CD4-positive, alpha-beta T cell treated with Interleukin-2 at 100 ng/mL for 4 hours (primary cell): ENCODE results near the gene RPL41.

Experiments
- DNase-seq: peaks from one replicate; pipeline ENCODE4 v3.0.0-alpha.2; 2020; ENCODE audit warnings: low spot score

The RPL41 gene

DNA sequence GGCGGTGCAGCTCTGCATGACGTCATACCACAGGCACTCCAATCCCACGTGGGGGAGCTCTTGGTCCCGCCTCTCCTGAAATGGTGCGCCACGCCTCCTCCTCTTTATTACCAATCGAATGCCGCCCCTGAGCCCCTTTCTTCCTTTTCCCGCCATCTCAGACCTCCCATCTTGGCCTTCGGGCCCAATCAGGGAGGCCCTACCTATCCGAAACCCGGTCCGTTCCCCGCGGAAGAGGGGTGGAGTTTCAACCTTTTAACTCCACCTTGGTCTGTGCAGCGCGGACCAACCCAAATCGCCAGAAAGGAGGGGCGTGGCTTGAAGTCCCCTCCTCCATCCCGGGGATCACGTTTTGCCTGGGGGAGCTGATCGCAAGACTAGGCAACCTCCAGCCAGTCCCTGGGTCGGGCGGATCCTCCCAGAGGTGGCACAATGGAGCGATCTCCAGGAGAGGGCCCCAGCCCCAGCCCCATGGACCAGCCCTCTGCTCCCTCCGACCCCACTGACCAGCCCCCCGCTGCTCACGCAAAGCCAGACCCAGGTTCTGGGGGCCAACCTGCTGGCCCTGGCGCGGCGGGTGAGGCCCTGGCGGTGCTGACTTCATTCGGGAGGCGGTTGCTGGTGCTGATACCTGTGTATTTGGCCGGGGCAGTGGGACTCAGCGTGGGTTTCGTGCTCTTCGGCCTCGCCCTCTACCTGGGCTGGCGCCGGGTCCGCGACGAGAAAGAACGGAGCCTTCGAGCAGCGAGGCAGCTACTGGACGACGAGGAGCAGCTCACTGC, 11.6 kb downstream of the RPL41 start, which contains the start of gene ESYT1:
Gene ESYT1, plus strand, starts transcription at position 380 of the 782 bp plus-strand sequence. Its CDS starts 53 bp downstream, at position 433.
- DNase-seq: peak; percentile 99

DNA sequence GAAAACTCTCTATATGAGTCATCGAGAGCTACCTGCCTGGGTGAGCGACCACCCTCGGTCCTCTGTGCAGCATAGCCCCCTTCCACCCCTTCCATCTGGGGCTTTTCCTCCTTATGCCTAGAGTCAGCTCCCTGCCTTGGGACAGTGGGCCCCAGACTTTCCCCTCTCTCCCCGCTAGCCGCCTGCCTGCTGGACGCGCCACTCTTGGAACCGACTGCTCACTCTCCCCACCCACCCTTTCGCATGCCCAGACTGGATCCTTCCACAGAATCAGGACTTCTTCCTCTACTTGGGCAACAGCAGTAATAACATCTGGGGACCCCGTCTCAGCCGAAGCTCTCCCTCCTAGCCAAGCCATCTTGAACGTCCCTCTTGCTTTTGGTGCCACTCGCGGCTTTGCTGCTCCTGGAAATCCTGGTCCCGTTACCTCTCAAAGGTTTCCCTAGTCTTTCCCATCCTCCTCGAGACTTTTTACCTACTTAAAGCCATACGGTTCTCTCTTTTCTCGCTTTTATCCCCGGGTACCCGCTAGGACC, 12.3 kb downstream of the RPL41 start:
- DNase-seq: no peak

DNA sequence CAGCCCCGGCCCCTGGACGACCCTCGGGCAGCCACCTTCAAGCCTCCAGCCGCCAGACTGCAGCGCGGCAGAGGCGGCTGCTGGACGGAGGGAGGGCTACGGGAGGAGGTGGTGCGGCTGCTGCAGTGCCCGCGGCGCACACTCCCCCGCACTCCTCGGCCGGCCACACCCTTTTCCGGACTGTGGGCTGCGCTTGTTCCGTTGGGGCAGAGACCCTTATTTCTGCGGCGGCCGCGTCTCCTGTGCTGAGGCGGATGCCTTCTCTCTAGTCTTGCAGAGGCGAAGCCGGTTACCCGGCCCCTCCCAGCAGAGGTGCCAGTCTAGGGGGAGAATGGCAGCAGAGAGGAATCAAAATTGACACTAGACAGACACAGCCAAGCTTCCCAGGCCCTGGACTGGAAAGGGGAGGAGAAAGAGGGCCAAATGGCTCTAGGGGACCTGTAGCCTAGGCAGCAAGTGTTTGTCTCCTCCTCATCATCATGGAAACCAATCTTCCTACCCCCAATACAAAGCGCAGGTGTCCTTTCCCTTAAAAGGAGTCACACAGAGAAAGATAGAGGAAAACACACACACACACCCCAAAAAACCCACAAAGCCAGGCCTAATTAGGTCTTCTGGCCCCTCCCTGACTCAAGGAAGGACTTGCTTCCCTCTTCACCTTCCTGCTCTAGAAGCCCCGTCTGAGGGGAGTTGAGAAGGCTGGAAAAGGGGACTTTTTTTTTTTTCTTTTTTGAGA, 12.9 kb downstream of the RPL41 start:
- peak; percentile 83 for DNase-seq

DNA sequence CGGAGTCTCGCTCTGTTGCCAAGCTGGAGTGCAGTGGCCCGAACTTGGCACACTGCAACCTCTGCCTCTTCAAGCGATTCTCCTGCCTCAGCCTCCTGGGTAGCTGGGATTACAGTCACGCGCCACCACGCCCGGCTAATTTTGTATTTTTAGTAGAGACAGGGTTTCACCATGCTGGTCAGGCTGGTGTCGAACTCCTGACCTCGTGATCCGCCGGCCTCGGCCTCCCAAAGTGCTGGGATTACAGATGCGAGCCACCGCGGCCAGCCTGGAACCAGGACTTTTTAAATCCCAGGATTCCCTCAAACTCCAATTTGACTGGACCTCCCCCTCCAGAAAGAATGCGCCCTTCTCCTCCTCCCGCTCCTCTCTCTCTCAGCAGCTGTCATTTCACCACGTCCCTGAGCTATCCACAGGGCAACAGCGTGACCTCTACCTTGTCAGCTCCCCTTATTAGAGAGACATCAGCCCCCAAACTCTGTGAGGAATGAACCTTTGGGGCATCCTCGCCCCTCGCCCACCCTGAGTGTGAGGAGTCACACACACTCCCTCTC, 13.6 kb downstream of the RPL41 start:
- DNase-seq: no peak

DNA sequence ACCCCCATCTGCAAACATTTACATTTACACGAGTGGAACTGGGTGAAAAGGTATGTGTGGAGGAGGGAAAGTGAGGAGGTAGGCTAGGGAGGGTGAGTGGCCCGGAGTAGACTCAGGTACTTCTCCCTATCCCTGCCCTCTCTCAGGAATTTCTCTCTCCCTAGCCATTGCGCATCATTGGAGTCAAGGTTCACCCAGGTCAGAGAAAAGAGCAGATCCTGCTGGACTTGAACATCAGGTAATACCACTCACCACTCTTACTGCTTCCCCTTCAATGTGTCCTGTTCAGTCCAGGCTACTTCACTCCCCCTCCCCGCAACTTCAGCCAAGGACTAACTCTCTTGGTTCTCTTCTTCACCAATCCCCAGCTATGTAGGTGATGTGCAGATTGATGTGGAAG, 14.4 kb downstream of the RPL41 start:
- no peak for DNase-seq

DNA sequence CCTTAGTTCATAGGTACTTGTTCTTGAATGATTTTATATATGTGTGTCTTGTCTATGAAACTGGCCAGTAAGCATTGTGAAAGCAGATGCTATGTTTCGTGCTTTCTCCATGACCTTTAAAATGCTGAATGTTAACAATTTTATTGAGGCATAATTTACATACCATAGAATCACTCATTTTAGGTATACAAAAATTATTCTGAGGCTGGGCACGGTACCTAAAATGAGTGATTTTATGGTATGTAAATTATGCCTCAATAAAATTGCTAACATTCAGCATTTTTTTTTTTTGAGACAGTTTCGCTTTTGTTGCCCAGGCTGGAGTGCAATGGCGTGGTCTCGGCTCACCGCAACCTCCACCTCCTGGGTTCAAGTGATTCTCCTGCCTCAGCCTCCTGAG, 18.5 kb downstream of the RPL41 start:
- no peak for DNase-seq

DNA sequence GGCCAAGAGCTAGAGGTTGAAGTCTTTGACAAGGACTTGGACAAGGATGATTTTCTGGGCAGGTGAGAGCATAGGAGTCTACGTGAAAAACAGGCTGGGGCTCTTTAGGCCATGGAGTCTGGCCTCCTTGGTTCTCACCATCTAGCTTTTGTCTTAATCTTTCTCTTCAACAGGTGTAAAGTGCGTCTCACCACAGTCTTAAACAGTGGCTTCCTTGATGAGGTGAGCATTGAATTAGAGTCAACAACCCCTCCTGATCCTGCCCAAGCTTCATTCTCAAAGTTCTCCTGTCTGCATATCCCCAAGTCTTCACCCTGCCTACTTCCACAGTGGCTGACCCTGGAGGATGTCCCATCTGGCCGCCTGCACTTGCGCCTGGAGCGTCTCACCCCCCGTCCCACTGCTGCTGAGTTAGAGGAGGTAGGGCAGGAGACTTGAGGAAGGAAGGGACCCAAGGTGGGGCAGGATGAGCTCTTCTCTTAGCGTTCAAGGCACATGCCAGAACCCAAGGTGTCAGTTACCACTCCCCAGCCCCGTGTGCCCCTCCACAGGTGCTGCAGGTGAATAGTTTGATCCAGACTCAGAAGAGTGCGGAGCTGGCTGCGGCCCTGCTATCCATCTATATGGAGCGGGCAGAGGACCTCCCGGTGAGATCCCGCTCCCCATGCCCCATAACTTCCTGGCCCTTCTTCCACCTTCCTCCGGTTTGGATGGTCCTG, 21.6 kb downstream of the RPL41 start:
- DNase-seq: no peak

DNA sequence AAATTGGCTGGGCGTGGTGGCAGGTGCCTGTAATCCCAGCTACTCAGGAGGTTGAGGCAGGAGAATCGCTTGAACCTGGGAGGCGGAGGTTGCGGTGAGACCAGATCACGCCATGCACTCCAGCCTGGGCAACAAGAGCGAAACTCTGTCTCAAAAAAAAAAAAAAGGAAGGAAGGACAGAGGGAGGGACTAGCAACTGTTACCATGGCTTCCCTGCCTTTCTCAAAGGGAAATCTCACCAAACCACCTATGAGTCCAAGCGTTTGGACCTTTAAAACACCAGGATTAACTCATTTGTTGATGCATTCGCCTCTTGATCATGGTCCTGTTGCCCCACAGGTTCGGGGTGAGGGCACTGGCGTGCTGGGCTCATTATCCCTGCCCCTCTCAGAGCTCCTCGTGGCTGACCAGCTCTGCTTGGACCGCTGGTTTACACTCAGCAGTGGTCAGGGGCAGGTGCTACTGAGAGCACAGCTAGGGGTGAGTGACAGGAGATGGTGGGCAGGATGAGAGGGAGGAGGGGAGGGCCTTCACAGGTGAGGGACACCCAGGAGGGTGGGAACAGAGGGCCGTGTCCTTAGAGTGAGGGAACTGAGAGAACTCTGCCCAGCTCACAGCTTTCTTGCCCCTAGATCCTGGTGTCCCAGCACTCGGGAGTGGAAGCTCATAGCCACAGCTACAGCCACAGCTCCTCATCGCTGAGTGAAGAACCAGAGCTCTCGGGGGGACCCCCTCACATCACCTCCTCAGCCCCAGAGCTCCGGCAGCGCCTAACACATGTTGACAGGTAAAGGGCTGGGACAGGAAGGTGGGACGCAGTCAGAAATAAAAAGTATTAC, 25.7 kb downstream of the RPL41 start:
- no peak for DNase-seq

DNA sequence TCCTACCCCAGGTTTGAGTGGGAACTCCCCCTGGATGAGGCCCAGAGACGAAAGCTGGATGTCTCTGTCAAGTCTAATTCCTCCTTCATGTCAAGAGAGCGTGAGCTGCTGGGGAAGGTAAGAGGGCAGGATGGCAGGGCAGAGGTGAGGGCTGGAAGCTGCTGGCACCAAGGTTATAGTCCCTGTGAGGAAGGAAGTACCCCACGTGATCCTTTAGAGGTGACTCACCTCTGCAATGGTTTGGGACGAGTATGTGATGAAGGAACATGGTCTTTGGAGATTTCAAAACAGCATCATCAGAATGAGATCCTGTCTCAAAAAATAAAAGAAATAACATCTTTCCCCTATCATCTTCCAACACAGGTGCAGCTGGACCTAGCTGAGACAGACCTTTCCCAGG, 26.8 kb downstream of the RPL41 start:
- peak; percentile 45 for DNase-seq

DNA sequence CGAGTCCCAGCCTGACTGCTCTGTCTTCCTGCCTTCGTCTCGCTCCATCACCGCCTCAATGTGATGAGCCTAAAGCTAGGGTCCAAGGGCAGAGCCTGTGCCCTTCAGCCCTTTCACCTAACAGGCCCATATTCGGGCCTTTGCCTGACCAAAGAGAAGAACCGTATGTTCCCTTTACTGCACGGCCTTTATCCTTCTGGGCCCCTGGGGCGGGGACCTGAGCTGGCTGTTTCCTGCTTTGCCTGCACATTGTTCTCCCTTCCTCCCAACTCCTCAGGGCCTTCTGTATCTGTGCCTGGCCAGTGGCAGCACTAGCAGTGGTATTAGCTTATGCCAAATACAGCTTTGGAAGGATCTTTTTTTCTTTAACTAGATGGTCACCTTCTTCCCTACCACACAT, 27.4 kb downstream of the RPL41 start:
- DNase-seq: no peak

DNA sequence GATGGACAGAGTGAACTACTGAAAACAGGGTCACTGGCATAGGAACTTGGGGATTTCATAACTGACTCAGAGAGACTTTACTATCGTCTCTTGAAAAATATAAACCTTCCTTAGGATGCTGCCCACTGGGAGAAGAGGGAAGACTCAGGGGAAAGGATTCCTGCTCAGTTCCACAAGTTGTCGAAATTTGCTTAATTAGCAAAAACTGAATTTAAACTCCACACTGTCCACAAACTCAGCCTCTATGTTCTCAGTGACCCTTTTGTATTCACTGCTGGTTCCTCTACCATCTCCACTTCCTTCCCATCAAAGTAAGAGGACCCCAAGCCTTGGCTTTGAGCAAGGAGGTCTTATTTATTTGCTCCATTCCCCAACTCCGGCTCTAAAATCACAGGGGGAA, 28.8 kb downstream of the RPL41 start:
- DNase-seq: no peak

DNA sequence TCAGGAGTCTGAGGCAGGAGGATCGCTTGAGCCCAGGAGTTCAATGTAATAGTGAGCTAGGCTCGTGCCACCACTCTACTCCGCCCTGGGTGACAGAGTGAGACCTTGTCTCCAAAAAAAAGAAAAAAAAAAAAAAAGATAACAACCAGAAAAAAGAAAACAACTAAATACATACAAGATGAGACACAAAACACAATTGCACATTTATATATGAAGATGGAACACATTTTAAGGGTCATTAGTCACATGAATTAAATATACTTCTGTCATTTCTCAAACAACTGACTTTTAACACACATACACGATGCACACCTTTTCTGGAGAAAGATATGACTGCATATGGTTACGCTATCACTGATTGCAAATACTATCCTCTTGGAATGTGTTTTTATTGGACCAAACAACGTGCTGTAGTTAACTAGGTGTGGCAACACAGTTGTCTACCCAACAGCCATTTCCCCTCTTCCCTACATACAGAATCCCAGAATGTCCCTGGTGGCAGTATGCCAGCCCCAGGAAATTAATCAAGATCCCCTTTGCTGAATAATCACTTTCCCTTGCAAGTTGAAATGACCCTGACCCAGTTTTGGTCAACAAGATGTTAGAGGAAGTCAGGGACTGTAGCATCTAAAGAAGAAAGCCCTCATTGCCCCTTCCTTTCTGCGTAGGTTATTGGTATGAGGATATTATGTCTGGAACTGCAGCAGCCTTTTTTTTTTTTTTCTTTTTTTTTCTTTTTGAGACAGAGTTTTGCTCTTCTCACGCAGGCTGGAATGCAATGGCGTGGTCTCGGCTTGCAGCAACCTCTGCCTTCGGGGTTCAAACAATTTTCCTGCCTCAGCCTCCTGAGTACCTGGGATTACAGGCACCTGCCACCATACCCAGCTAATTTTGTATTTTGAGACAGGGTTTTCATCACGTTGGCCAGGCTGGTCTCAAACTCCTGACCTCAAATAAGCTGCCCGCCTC, 30.3 kb downstream of the RPL41 start:
- no peak for DNase-seq

DNA sequence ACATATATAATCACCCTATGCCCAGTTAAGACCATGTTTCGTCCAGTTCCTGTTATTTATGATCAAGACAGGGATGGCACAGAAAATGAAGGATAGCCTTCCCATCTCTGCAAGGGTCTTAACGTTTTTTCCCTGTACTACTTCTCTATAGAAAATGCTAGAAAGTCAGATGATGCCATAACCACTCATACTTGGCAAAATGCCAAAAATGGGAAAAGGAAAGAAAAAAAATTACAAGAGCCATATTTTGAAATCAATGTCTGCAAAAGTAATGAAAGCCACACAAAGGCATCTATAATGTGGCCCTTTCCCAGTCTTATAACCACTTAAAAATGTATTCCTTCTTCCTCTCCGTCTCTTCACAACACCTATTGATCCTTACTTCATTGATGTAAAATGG, 34.1 kb downstream of the RPL41 start:
- no peak for DNase-seq

DNA sequence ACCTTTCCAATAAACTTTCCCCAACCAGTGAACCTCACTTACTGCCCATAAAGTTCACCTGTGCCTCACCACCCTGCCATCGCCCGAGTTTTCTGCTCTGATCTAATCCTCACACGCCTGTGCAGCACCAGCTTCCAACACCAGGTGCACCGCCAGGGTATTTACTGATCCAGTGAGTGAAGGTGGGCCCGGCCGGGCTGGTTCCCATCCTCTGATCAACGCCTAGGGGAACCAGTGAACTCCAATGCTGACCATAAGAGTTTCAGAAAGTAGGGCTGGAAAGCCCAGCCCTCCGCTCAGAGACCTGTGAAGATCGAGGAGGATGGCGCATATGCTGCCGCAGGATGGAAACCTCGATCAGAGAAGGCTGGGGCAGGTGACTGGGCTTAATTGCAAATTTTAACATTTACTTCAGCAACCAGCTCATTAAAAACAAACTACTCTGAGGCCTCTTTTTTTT, 35.3 kb downstream of the RPL41 start:
- DNase-seq: peak; percentile 70

DNA sequence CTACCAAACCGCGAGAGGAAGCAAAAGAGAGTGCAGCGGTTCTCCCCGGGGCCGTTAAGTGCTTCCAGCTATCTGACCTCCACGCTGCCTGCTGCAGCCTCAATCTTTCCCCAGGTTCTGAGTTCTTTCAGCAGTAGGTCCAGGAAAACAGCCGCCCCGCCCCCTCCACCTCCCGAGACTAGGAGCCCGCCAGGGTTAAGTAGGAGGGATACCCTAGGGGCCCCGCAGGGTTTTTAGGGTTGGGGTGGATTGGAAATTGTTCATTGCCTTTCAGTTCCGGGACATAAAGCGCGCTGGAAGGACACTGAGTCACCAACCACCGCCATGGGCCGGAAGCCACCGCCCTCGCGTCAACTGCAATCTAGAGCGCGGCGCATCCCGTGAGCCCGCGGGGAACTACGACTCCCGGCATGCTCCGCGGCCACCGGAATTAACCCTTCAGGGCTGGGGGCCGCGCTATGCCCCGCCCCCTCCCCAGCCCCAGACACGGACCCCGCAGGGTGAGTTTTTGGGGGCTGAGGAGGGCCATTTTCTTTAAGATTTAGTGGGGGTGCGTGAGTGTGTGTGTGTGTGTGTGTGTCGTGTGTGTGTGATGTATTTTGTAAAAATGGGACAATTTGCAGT, 35.8 kb downstream of the RPL41 start, which contains the start of gene MYL6B:
Gene MYL6B, plus strand, starts transcription at position 456 of the 624 bp plus-strand sequence. CDS start 1,332 bp downstream, outside the sequence.
- DNase-seq: peak; percentile 93

DNA sequence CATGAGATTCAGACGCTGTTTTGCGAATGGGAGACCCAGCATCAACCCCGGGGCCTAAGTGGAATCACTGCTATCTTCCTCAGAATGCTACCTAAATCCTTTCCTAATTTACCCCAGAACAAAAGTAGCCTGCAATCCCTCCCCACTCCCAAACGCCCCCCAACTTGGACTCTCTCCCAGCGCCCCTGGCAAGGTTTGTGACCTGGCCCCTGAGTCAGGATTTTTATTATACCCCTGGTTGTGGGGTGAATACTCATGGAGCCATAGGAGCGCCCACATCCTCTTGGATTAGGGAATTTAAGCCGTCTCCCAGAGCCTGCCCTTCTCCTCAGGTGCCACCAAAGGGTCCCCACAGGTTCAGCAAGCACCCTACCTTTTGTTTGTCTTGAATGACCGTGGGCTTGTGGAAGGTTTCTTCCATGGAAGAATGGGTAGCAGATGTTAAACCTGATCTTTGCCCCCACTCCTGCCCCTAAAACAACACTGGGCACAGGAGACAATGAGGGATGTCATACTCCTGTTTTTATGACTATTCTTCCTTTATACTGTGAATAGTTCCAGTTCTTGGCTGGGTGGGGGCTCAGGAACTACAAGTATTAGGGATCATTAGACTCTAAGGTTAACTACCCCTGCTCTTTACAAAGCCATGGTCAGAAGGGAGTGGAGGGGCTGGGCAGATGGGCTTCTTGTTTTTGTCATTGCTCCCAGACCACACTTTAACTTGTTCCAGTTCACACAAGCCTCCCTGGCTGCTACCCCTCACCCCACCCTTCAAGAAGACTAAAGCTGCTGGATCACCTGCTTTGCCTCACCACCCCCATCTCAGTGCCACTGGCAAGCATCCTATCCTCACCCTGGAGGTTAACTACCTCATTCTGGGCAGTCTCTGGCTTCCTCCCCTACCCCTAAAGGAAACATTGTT, 36.6 kb downstream of the RPL41 start:
- DNase-seq: no peak

DNA sequence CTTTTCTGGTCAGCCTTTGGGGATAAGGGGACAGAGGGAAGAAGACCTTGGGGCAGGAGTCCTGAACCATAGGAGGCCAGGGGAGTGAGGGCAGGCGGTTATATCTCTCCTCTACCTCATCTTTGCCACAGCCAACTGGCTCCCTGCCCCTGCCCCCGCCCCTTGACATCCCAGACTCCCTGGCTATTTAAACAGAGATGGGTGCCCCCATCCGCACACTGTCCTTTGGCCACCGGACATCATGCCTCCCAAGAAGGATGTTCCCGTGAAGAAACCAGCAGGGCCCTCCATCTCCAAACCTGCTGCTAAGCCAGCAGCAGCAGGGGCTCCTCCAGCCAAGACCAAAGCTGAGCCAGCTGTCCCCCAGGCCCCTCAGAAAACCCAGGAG, 37.2 kb downstream of the RPL41 start:
- DNase-seq: no peak

DNA sequence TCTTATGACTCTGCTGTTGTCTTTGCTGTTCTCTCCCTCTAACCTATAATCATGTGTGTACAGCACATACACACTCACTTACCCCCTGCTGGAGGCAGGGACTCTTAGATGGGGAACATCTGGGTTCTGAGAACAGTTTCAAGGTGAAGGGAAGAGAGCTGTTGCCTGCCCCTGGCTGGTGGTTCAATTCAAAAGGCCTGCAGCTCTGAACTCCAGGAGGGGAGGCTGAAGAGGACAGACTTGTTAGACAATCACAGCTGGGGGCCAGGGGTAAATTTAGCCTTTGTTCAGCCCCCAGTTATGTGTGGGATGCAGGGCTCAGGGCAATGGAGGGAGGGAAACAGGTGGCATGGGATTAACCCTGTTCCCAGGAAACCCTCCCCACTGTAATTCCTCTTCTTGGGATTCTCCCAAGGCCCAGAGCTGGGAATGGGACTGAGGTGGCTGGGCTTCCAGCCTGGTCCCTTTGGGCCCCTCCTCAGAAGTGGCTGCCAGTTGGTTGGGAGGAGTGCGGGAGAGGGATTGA, 37.9 kb downstream of the RPL41 start:
- no peak for DNase-seq
